PC-3 (cell line): ENCODE data around the gene OR8A1.

Experiments used
- EZH2 ChIP-seq: fragments of 300-600 bp; sonication (generic); IDR thresholded peaks from one replicate; pipeline ENCODE4 v1.6.1; 2017; ENCODE audit warnings: antibody characterized with exemption, mild to moderate bottlenecking, low read length; ENCODE audit not compliant: unreplicated experiment
- EZH2phosphoT487 ChIP-seq: fragments of 300-600 bp; sonication (generic); IDR thresholded peaks from 2 replicates; pipeline ENCODE4 v1.6.1; 2018; ENCODE audit warnings: mild to moderate bottlenecking, antibody characterized with exemption, low read length, borderline replicate concordance
- TF ChIP-seq, protein P1 (sequence below): fragments of 300-600 bp; sonication (generic); conservative IDR thresholded peaks from 2 replicates; pipeline ENCODE4 v1.5.1; 2017; ENCODE audit warnings: antibody characterized with exemption, low read depth, mild to moderate bottlenecking, low read length

DNA sequence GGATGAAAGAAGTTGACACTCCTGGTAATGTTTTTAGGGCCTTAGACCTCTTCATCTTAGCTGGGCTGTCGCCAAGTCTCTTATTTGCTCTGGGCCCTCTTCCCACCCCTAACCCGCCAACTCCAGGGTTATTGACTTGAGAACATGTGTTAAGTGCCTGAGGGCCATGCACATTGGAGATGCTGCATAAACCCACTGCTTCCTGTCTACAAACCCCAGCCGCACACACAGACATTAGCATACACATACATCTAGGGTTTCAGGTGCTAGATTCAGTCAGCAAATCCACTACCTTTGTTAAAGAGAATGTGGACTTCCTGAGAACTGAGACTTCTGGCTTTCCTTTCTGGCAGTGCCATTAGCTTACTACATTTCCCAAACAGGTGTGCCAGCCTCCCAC, 42.2 kb downstream of the OR8A1 start:
- TF ChIP-seq, protein P1, sequence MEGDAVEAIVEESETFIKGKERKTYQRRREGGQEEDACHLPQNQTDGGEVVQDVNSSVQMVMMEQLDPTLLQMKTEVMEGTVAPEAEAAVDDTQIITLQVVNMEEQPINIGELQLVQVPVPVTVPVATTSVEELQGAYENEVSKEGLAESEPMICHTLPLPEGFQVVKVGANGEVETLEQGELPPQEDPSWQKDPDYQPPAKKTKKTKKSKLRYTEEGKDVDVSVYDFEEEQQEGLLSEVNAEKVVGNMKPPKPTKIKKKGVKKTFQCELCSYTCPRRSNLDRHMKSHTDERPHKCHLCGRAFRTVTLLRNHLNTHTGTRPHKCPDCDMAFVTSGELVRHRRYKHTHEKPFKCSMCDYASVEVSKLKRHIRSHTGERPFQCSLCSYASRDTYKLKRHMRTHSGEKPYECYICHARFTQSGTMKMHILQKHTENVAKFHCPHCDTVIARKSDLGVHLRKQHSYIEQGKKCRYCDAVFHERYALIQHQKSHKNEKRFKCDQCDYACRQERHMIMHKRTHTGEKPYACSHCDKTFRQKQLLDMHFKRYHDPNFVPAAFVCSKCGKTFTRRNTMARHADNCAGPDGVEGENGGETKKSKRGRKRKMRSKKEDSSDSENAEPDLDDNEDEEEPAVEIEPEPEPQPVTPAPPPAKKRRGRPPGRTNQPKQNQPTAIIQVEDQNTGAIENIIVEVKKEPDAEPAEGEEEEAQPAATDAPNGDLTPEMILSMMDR: no peak
- no peak for TF ChIP-seq EZH2
- TF ChIP-seq EZH2phosphoT487: no peak
